SU-DHL-6 (cell line): ENCODE measurements around the gene PRKAG1.

Experiments used
- H2AFZ ChIP-seq: fragments of 200-600 bp; sonication (generic); 2 replicates; pipeline ENCODE4 v1.6.1; 2014; ENCODE audit warnings: low read depth, mild to moderate bottlenecking, moderate library complexity, mixed read lengths, antibody characterized with exemption, low read length; ENCODE audit not compliant: severe bottlenecking
- H3F3A ChIP-seq: fragments of 200-600 bp; shearing (Covaris generic); 2 replicates; pipeline ENCODE4 v1.6.0; 2016; ENCODE audit warnings: antibody characterized with exemption, mild to moderate bottlenecking; ENCODE audit not compliant: insufficient read depth
- H3K27ac ChIP-seq: fragments of 200-600 bp; sonication (generic); 2 replicates; pipeline ENCODE4 v1.5.1; 2016; ENCODE audit warnings: low read depth, mild to moderate bottlenecking, low read length, moderate library complexity, mixed read lengths
- H3K27me3 ChIP-seq: fragments of 200-600 bp; sonication (generic), shearing (Covaris generic); 2 replicates; pipeline ENCODE4 v1.6.0; 2014; ENCODE audit warnings: mild to moderate bottlenecking, low read length
- H3K36me3 ChIP-seq: fragments of 200-600 bp; sonication (generic); 2 replicates; pipeline ENCODE4 v1.6.1; 2014; ENCODE audit warnings: mild to moderate bottlenecking, low read length, mixed read lengths
- H3K4me2 ChIP-seq: fragments of 300-600, 200-600 bp; shearing (Covaris generic), sonication (generic); 2 replicates; pipeline ENCODE4 v1.6.0; 2014; ENCODE audit warnings: low read length, low read depth, mild to moderate bottlenecking; ENCODE audit not compliant: poor library complexity, severe bottlenecking
- H3K4me3 ChIP-seq: fragments of 200-600 bp; sonication (generic); 2 replicates; pipeline ENCODE4 v1.5.1; 2014; ENCODE audit warnings: antibody characterized with exemption, low read length, mild to moderate bottlenecking, mixed read lengths; ENCODE audit not compliant: insufficient read depth, poor library complexity, severe bottlenecking
- H3K79me2 ChIP-seq: fragments of 200-600 bp; sonication (generic); 2 replicates; pipeline ENCODE4 v1.6.1; 2014; ENCODE audit warnings: mild to moderate bottlenecking, low read length, moderate library complexity; ENCODE audit not compliant: insufficient read depth
- H3K9ac ChIP-seq: fragments of 200-600 bp; sonication (generic); 2 replicates; pipeline ENCODE4 v1.7.0; 2014; ENCODE audit warnings: mild to moderate bottlenecking, low read length
- H3K9me2 ChIP-seq: fragments of 200-600 bp; sonication (generic); replicated peaks from 2 replicates; pipeline ENCODE4 v1.6.1; 2014; ENCODE audit warnings: low read length; ENCODE audit not compliant: insufficient read depth
- H3K9me3 ChIP-seq: fragments of 200-600 bp; sonication (generic); 2 replicates; pipeline ENCODE4 v1.6.1; 2014; ENCODE audit warnings: low read length, mixed read lengths; ENCODE audit not compliant: insufficient read depth
- H4K20me1 ChIP-seq: fragments of 200-600 bp; sonication (generic); 2 replicates; pipeline ENCODE4 v1.6.1; 2014; ENCODE audit warnings: low read depth, mild to moderate bottlenecking, antibody characterized with exemption, low read length, moderate library complexity, mixed read lengths
- EZH2phosphoT487 ChIP-seq: fragments of 200-600 bp; sonication (generic), shearing (Covaris generic); conservative IDR thresholded peaks from 2 replicates; pipeline ENCODE4 v1.6.1; 2018; ENCODE audit warnings: mild to moderate bottlenecking, antibody characterized with exemption, low read length, moderate library complexity, mixed read lengths
- TF ChIP-seq, protein P1 (sequence below): fragments of 200-600 bp; sonication (generic); IDR thresholded peaks from one replicate; pipeline ENCODE4 v1.5.1; 2017; ENCODE audit warnings: antibody characterized with exemption, mild to moderate bottlenecking, low read length, moderate library complexity; ENCODE audit not compliant: insufficient read depth, poor library complexity, severe bottlenecking

PRKAG1 gene

GRCh38 chr12:49041036-49041880, 22.7 kb upstream of the PRKAG1 start:
- Histone ChIP-seq H3K9ac (no peak overlapping the region), H4K20me1 (no peaks in the 10 kb centered on the region), H3K79me2 (no peaks in the 10 kb centered on the region), H2AFZ (no peak overlapping the region), H3K9me2 (no peaks in the 10 kb centered on the region), H3K27ac (no peak overlapping the region), H3K9me3 (no peaks in the 10 kb centered on the region), H3F3A (no peaks in the 10 kb centered on the region), H3K36me3 (peaks cover 6% of the 10 kb centered on the region), H3K27me3 (no peaks in the 10 kb centered on the region), H3K4me3 (no peak overlapping the region), H3K4me2 (no peak overlapping the region)
- no peak for TF ChIP-seq EZH2phosphoT487
- TF ChIP-seq, protein P1, sequence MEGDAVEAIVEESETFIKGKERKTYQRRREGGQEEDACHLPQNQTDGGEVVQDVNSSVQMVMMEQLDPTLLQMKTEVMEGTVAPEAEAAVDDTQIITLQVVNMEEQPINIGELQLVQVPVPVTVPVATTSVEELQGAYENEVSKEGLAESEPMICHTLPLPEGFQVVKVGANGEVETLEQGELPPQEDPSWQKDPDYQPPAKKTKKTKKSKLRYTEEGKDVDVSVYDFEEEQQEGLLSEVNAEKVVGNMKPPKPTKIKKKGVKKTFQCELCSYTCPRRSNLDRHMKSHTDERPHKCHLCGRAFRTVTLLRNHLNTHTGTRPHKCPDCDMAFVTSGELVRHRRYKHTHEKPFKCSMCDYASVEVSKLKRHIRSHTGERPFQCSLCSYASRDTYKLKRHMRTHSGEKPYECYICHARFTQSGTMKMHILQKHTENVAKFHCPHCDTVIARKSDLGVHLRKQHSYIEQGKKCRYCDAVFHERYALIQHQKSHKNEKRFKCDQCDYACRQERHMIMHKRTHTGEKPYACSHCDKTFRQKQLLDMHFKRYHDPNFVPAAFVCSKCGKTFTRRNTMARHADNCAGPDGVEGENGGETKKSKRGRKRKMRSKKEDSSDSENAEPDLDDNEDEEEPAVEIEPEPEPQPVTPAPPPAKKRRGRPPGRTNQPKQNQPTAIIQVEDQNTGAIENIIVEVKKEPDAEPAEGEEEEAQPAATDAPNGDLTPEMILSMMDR = no peak

GRCh38 chr12:49040364-49040855, 21.8 kb upstream of the PRKAG1 start:
- Histone ChIP-seq H3K27me3 (no peaks in the 10 kb centered on the region), H3K9me3 (no peaks in the 10 kb centered on the region), H2AFZ (no peak overlapping the region), H3K27ac (no peak overlapping the region), H4K20me1 (no peaks in the 10 kb centered on the region), H3K36me3 (peaks cover 6% of the 10 kb centered on the region), H3K4me2 (no peak overlapping the region), H3K79me2 (no peaks in the 10 kb centered on the region), H3K9ac (no peak overlapping the region), H3F3A (no peaks in the 10 kb centered on the region), H3K9me2 (no peaks in the 10 kb centered on the region), H3K4me3 (no peak overlapping the region)
- no peak for TF ChIP-seq EZH2phosphoT487
- TF ChIP-seq, protein P1 = no peak

GRCh38 chr12:49039421-49040363, 21.1 kb upstream of the PRKAG1 start:
- Histone ChIP-seq H3K9me2 (no peaks in the 10 kb centered on the region), H3K9ac (no peak overlapping the region), H2AFZ (no peak overlapping the region), H3K27me3 (no peaks in the 10 kb centered on the region), H3F3A (no peaks in the 10 kb centered on the region), H3K79me2 (no peaks in the 10 kb centered on the region), H3K27ac (no peak overlapping the region), H4K20me1 (no peaks in the 10 kb centered on the region), H3K36me3 (peaks cover 6% of the 10 kb centered on the region), H3K4me3 (no peak overlapping the region), H3K4me2 (no peak overlapping the region), H3K9me3 (no peaks in the 10 kb centered on the region)
- TF ChIP-seq, protein P1 = no peak
- TF ChIP-seq EZH2phosphoT487 = no peak
